ENCODE results near the gene MRPL28.
"Not testable (repeated sequence)": the region's sequence is repeated elsewhere in the genome, so short reads cannot be mapped to it uniquely, and the experiment has no call there.

MRPL28 gene

GRCh38 chr16:360698-361336 lies 9.5 kb downstream of the MRPL28 start:
- DNase-seq (ENCODE audit: low read depth in 2 of 2), result no peak

- DNase-seq (ENCODE audit: low read depth in 2 of 2), result no peak
These were observed 10.3 kb downstream of the MRPL28 start for GRCh38 chr16:359871-360697.

GRCh38 chr16:359067-359763 lies 11.1 kb downstream of the MRPL28 start:
- DNase-seq (ENCODE audit: low read depth in 2 of 2), result no peak

DNA sequence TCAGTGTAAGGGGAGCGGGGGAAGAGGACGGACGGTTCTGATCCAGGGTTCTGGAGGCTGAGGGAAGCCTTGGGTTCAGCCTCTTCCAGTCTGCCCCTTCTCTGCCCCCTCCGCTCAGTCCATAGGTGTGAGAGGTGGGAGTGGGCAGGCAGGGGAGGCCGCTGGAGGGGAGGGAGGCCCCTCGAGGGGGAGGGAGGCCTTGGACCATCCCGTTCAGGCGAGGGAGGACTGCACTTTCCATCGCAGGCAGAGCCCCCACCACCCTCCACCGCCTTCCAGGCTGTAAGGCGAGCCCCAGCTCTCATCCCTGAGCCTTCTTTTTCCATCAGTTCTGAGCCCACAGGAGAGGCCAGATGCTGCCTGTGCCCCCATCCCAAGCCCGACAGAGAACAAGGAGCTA lies 13.6 kb downstream of the MRPL28 start:
- no peak for DNase-seq (ENCODE audit: low read depth in 2 of 2)

DNA sequence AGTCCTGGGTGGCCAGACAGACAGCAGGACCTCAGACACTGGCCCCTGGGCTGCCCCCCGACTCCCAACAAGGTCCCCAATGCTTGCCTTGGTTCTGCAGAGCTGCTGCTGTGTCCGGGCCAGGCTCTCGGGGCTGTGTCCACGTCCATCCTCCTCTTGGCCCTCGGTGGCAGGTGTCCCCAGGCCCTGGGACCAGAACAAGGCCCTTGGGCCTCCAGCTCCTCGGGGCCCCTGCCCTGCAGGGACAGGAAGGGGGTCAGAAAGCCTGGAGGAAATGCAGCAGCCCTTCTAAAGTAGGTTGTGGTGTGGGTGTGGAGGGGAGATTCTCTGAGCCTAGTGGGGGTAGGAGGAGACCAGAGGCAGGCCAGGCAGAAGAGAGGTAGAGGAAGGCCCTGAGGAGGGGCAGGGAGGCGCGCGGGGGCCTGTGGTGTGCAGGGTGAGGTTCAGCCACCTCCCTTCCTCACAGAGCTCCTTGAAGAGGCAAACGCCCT lies 15.3 kb downstream of the MRPL28 start:
- DNase-seq (ENCODE audit: low read depth in 2 of 2), result no peak

GRCh38 chr16:354291-354881 lies 16.0 kb downstream of the MRPL28 start:
- DNase-seq (ENCODE audit: low read depth in 2 of 2), result no peak

DNA sequence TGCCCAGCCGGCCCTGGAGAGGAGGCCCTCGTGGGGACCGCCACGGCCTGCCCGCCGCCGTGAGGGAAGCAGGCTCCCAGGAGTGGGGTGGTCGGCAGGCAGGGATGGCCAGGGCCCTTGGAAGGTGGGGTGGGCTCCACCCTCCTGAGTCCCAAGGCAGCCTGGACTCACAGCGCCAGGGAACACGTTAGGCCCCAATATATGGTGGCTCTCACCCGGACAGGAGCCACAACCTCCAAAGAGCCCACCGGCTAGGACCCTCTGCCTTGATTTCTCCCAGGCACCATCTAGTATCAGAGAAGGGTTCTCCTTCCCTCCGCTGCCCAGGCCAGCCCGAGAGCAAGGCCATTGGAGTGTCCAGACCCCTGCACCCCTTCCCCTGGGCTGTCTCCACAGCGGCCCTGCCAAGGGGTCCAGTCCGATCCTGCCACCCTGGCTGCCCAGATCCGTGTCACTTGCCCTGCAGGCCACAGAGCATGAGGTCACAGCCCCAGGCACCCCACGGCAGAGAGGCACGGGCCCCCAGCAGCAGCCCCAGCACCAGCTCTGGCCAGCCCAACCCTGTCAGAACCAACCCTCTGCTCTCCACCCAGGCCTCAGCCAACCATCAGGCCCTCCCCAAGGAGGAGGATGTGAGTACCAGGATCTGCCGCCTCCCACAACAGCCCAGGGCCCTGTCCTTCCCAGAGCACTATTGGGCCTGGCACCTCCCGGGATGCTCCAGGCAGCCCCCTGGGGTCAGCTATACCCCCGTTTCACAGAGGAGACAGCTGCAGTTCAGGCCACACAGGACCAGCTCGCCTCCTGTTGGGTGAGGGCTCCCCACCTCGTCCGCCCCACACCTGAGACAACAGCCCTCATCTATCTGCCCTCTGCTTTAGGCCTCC lies 16.7 kb downstream of the MRPL28 start:
- no peak for DNase-seq (ENCODE audit: low read depth in 2 of 2)

DNA sequence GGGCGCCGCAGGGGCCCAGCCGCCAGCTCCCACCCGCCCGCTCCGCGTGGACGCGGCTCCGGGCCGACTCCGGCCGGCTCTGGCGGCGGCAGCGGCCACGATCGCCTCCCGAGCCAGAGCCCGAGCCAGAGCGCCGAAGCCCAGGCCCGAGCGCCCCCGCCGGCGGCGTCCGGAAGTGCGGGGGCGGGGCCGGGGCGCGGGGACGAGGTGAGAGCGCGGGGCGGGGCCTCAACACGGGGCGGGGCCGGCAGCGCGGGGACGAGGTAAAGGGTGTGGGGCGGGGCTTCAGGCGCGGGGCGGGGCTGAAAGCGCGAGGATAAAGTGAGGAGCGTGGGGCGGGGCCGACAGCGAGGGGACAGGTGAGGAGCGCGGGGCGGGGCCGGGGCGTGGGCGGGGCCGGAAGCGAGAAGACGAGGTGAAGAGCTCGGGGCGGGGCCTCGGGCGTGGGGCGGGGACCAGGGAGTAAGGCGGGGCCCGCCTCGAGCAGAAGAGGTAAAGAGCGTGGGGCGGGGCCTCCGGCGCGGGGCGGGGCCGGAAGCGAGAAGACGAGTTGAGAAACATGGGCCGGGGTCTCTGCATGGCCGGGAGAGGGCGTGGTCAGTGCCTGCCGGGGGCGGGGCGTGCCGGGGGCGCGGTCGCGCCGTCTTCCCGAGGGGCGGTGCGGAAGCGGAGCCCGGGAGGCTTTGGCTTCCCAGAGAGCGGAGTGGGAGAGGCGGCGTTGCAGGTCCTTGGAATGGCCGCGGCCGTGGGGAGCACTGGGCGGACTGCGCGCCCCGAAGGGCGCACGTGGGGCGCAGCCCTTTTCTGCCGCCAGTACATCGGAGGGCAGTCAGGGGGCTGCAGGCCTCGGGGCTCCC lies 17.6 kb downstream of the MRPL28 start, which contains the start of gene AXIN1:
Gene AXIN1, minus strand, starts transcription at position 177 of the 857 bp plus-strand sequence. CDS start 5,698 bp downstream, outside the sequence.
- peak; percentile 100 for DNase-seq (ENCODE audit: low read depth in 2 of 2)

GRCh38 chr16:351804-352520 lies 18.4 kb downstream of the MRPL28 start:
- DNase-seq (ENCODE audit: low read depth in 2 of 2), result no peak

DNA sequence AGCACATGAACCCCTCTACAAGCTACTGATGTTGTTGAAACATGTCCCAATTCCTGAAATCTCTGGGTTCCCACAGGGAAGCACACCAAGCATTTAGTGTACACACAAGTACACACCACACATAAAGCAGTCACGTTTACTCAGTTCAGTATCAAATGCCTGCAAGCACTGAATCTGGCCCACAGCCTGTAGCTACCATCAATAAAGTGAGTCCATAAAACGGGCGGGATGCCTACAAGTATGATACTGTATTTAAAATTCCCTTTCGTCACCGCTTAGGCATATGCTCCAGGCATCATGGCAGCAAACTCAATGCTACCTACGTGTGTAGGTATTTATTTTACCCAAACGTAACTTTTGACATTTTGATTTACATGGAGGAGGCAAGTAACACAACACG lies 20.1 kb downstream of the MRPL28 start:
- no peak for DNase-seq (ENCODE audit: low read depth in 2 of 2)

DNA sequence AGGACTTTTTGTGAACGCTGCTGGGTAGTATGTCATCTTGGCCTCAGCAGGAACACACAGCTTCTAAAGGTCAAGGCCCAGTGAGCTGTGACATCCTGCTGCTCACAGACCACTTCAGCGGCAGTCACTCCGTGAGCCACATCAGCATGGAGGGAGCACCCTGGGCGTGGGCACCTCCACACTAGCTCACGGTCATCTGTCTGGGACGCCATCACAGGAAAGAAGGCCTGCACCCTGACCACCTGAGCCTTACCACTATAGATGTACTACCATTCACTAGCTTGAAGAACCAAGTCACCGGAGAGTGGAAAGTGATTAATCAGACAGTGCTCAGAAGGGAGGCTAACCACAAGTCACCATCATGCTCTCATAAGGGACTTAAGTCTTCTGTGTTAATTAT lies 21.1 kb downstream of the MRPL28 start:
- DNase-seq (ENCODE audit: low read depth in 2 of 2), result no peak

- not testable (repeated sequence) for DNase-seq (ENCODE audit: low read depth in 2 of 2)
These were observed 21.8 kb downstream of the MRPL28 start for GRCh38 chr16:348495-348894.

- no peak for DNase-seq (ENCODE audit: low read depth in 2 of 2)
These were observed 23.1 kb downstream of the MRPL28 start for GRCh38 chr16:347203-347602.

DNA sequence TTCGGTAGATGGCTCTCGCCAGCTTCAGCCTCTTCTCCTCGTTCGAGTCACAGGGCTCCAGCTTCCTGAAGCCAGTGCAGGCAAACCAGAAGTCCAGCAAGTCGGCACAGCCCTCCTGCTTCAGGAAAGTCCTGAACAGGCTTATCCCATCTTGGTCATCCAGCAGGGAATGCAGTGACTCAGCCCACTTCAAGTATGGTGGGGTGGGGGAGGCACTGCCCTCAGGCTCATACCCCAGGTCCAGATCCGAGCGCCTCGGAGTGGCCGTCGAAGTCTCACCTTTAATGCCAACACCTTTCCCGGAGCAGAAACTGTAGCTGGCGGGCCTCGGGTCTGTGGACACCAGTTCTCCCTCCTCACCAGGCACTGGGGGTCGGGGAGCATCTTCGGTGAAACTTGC lies 23.8 kb downstream of the MRPL28 start:
- no peak for DNase-seq (ENCODE audit: low read depth in 2 of 2)

- DNase-seq (ENCODE audit: low read depth in 2 of 2), result no peak
These were observed 24.6 kb downstream of the MRPL28 start for GRCh38 chr16:345772-346171.

DNA sequence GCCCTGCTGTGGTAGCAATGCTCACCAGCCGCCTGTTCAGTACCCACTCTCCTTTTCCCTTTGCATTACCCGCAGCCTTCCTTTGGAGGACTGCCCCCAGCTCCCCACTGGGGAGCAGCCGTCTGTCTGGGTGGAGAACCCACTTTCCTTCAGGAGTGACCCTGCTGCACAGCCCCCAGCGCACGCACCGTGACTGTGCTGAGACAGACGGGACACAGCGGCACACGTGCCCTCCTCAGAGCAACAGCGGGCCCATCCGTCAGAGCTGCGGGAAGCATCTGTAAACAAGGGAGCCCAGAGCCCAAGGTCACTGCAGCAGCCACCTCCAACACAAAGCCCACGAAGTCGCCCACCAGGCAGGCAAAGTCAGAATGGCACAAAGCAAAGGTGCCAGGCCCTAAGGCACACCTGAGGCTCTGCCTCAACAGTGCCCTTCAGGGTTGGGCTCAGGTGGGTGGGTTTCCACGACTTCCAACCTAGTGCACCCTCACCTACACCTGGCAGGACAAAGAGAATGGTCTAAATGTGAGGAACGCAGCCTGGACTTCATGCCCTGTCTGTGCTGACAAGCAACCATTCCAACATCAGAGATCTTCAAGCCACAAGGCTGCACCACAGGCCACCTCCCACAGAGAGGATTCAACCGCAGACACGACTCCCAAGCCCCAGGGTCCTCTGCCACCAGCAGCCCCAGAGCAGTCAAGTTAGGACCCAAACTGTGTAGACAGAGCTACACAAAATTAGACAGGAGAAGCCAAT lies 27.7 kb downstream of the MRPL28 start:
- DNase-seq (ENCODE audit: low read depth in 2 of 2), result no peak

DNA sequence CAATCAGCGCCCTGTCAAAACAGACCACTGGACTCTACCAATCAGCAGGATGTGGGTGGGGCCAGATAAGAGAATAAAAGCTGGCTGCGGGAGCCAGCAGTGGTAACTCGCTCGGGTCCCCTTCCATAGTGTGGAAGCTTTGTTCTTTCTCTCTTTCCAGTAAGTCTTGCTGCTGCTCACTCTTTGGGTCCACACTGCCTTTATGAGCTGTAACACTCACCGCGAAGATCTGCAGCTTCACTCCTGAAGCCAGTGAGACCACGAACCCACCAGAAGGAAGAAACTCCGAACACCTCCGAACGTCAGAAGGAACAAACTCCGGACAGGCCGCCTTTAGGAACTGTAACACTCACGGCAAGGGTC lies 28.4 kb downstream of the MRPL28 start:
- DNase-seq (ENCODE audit: low read depth in 2 of 2), result not testable (repeated sequence)

DNA sequence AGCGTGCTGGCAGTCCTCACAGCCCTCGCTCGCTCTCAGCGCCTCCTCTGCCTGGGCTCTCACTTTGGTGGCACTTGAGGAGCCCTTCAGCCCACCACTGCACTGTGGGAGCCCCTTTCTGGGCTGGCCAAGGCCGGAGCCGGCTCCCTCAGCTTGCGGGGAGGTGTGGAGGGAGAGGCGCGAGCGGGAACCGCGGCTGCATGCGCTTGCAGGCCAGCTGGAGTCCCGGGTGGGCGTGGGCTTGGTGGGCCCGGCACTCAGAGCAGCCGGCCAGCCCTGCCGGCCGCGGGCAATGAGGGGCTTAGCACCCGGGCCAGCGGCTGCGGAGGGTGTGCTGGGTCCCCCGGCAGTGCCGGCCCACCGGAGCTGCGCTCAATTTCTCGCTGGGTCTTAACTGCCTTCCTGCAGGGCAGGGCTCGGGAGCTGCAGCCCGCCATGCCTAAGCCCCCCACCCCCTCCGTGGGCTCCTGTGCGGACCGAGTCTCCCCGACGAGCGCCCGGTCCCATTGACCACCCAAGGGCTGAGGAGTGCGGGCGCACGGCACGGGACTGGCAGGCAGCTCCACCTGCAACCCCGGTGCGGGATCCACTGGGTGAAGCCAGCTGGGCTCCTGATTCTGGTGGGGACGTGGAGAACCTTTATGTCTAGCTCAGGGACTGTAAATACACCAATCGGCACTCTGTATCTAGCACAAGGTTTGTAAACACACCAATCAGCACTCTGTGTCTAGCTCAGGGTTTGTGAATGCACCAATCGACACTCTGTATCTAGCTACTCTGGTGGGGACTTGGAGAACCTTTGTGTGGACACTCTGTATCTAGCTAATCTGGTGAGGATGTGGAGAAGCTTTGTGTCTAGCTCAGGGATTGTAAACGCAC lies 29.0 kb downstream of the MRPL28 start:
- not testable (repeated sequence) for DNase-seq (ENCODE audit: low read depth in 2 of 2)
